Measurements from ENCODE around the gene WNT10A.

The WNT10A gene

GRCh38 chr2:218890369-218890768 is 9.7 kb downstream of the WNT10A start:
- no peaks in the 10 kb centered on the region for H3K36me3 ChIP-seq (ENCODE audit: insufficient read depth, low read length)
- H3K4me2 ChIP-seq (ENCODE audit: low read length) = no peak overlapping the region
- no peak overlapping the region for H3K9ac ChIP-seq (ENCODE audit: low read depth, low read length)
- no peaks in the 10 kb centered on the region for H3K9me3 ChIP-seq (replicated peaks; ENCODE audit: low read length)
- peaks cover 11% of the 10 kb centered on the region for H3K4me1 ChIP-seq (ENCODE audit: control insufficient read depth, insufficient read depth, low read length)
- no peak overlapping the region for H3K4me3 ChIP-seq (ENCODE audit: low read length)
- H3K27me3 ChIP-seq (ENCODE audit: control insufficient read depth, insufficient read depth, low read length) = peaks cover 76% of the 10 kb centered on the region

- H3K27me3 ChIP-seq (ENCODE audit: control insufficient read depth, insufficient read depth, low read length) = peaks cover 79% of the 10 kb centered on the region
- H3K4me3 ChIP-seq (ENCODE audit: low read length) = no peak overlapping the region
- no peak overlapping the region for H3K9ac ChIP-seq (ENCODE audit: low read depth, low read length)
- no peaks in the 10 kb centered on the region for H3K36me3 ChIP-seq (ENCODE audit: insufficient read depth, low read length)
- H3K9me3 ChIP-seq (replicated peaks; ENCODE audit: low read length) = no peaks in the 10 kb centered on the region
- H3K4me2 ChIP-seq (ENCODE audit: low read length) = no peak overlapping the region
- peaks cover 12% of the 10 kb centered on the region for H3K4me1 ChIP-seq (ENCODE audit: control insufficient read depth, insufficient read depth, low read length)
These were observed 10.9 kb downstream of the WNT10A start for GRCh38 chr2:218891275-218892135.

GRCh38 chr2:218892693-218893348 is 12.2 kb downstream of the WNT10A start:
- no peak overlapping the region for H3K9ac ChIP-seq (ENCODE audit: low read depth, low read length)
- H3K36me3 ChIP-seq (ENCODE audit: insufficient read depth, low read length) = no peaks in the 10 kb centered on the region
- H3K4me1 ChIP-seq (ENCODE audit: control insufficient read depth, insufficient read depth, low read length) = peaks cover 18% of the 10 kb centered on the region
- peak overlapping the region; percentile 87 for H3K4me2 ChIP-seq (ENCODE audit: low read length)
- H3K4me3 ChIP-seq (ENCODE audit: low read length) = peak overlapping the region; percentile 65
- no peaks in the 10 kb centered on the region for H3K9me3 ChIP-seq (replicated peaks; ENCODE audit: low read length)
- H3K27me3 ChIP-seq (ENCODE audit: control insufficient read depth, insufficient read depth, low read length) = peaks cover 81% of the 10 kb centered on the region

DNA sequence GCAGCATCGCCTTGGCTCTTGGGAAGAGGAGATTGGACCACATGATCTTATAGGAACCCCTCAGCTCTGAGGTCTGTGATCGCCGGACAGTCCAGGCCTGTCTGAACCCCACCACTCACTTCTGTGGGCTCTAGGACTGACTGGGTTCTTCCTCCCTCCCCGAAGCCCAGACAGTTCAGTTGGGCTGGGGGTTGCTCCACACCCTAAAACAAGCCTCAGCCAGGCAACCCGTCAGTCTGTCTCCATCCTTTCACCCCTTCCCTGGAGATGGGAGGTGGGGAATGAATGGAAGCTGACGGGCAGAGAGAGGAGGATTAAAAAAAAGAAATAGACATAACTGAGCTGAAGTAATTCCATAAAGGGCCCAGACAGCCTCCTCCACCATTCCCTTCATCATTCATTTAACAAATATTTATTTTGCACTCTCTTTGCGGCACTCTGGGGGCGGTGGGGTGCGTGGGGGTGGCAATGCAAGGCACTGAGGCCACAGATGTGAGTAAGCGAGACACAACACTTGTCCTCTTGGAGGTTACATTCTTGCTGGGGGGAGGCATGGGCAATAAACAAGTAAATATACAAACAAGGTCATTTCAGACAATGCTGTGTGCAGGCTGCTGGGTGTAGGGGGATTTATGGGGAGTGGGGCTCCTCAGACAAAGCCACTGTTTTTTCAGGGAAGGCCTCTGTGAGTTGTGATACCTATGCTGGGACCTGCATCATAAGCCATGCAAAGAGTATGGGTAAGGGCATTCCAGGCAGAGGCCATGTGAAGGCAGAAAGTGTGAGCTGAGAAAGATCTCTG is 12.9 kb downstream of the WNT10A start:
- Histone ChIP-seq H3K4me3 (ENCODE audit: low read length) (peak overlapping the region; percentile 65), H3K36me3 (ENCODE audit: insufficient read depth, low read length) (no peaks in the 10 kb centered on the region), H3K4me1 (ENCODE audit: control insufficient read depth, insufficient read depth, low read length) (peaks cover 18% of the 10 kb centered on the region), H3K9ac (ENCODE audit: low read depth, low read length) (no peak overlapping the region), H3K4me2 (ENCODE audit: low read length) (peak overlapping the region; percentile 87), H3K9me3 (replicated peaks; ENCODE audit: low read length) (no peaks in the 10 kb centered on the region), H3K27me3 (ENCODE audit: control insufficient read depth, insufficient read depth, low read length) (peaks cover 81% of the 10 kb centered on the region)

GRCh38 chr2:218894151-218894879 is 13.7 kb downstream of the WNT10A start:
- no peaks in the 10 kb centered on the region for H3K9me3 ChIP-seq (replicated peaks; ENCODE audit: low read length)
- H3K4me2 ChIP-seq (ENCODE audit: low read length) = no peak overlapping the region
- no peak overlapping the region for H3K9ac ChIP-seq (ENCODE audit: low read depth, low read length)
- peaks cover 18% of the 10 kb centered on the region for H3K4me1 ChIP-seq (ENCODE audit: control insufficient read depth, insufficient read depth, low read length)
- no peaks in the 10 kb centered on the region for H3K36me3 ChIP-seq (ENCODE audit: insufficient read depth, low read length)
- no peak overlapping the region for H3K4me3 ChIP-seq (ENCODE audit: low read length)
- peaks cover 86% of the 10 kb centered on the region for H3K27me3 ChIP-seq (ENCODE audit: control insufficient read depth, insufficient read depth, low read length)

- Histone ChIP-seq H3K36me3 (ENCODE audit: insufficient read depth, low read length) (no peaks in the 10 kb centered on the region), H3K4me2 (ENCODE audit: low read length) (no peak overlapping the region), H3K4me1 (ENCODE audit: control insufficient read depth, insufficient read depth, low read length) (peaks cover 18% of the 10 kb centered on the region), H3K9me3 (replicated peaks; ENCODE audit: low read length) (no peaks in the 10 kb centered on the region), H3K9ac (ENCODE audit: low read depth, low read length) (no peak overlapping the region), H3K27me3 (ENCODE audit: control insufficient read depth, insufficient read depth, low read length) (peaks cover 84% of the 10 kb centered on the region), H3K4me3 (ENCODE audit: low read length) (no peak overlapping the region)
These were observed 14.2 kb downstream of the WNT10A start for GRCh38 chr2:218894880-218895157.

GRCh38 chr2:218895326-218895725 is 14.7 kb downstream of the WNT10A start:
- Histone ChIP-seq H3K9me3 (replicated peaks; ENCODE audit: low read length) (no peaks in the 10 kb centered on the region), H3K9ac (ENCODE audit: low read depth, low read length) (no peak overlapping the region), H3K4me3 (ENCODE audit: low read length) (no peak overlapping the region), H3K4me2 (ENCODE audit: low read length) (no peak overlapping the region), H3K36me3 (ENCODE audit: insufficient read depth, low read length) (no peaks in the 10 kb centered on the region), H3K4me1 (ENCODE audit: control insufficient read depth, insufficient read depth, low read length) (peaks cover 18% of the 10 kb centered on the region), H3K27me3 (ENCODE audit: control insufficient read depth, insufficient read depth, low read length) (peaks cover 83% of the 10 kb centered on the region)

- Histone ChIP-seq H3K9ac (ENCODE audit: low read depth, low read length) (no peak overlapping the region), H3K4me1 (ENCODE audit: control insufficient read depth, insufficient read depth, low read length) (peaks cover 18% of the 10 kb centered on the region), H3K4me2 (ENCODE audit: low read length) (no peak overlapping the region), H3K27me3 (ENCODE audit: control insufficient read depth, insufficient read depth, low read length) (peaks cover 84% of the 10 kb centered on the region), H3K36me3 (ENCODE audit: insufficient read depth, low read length) (no peaks in the 10 kb centered on the region), H3K4me3 (ENCODE audit: low read length) (no peak overlapping the region), H3K9me3 (replicated peaks; ENCODE audit: low read length) (no peaks in the 10 kb centered on the region)
These were observed 15.3 kb downstream of the WNT10A start for GRCh38 chr2:218895759-218896500.

- Histone ChIP-seq H3K4me3 (ENCODE audit: low read length) (no peak overlapping the region), H3K4me2 (ENCODE audit: low read length) (peak overlapping the region; percentile 37), H3K36me3 (ENCODE audit: insufficient read depth, low read length) (no peaks in the 10 kb centered on the region), H3K4me1 (ENCODE audit: control insufficient read depth, insufficient read depth, low read length) (peaks cover 18% of the 10 kb centered on the region), H3K9ac (ENCODE audit: low read depth, low read length) (no peak overlapping the region), H3K9me3 (replicated peaks; ENCODE audit: low read length) (no peaks in the 10 kb centered on the region), H3K27me3 (ENCODE audit: control insufficient read depth, insufficient read depth, low read length) (peaks cover 81% of the 10 kb centered on the region)
These were observed 16.1 kb downstream of the WNT10A start for GRCh38 chr2:218896501-218897393.

Measured in skeletal muscle satellite cell (primary cell).